NCI-H226 (cell line): Measurements from ENCODE around the gene GAB3.
A peak's percentile ranks its signal among the peaks of the same experiment; 100 is the strongest.

ENCODE experiments used
- DNase-seq: peaks from one replicate; pipeline ENCODE4 v3.0.0-alpha.2; 2015

The GAB3 gene, protein sequence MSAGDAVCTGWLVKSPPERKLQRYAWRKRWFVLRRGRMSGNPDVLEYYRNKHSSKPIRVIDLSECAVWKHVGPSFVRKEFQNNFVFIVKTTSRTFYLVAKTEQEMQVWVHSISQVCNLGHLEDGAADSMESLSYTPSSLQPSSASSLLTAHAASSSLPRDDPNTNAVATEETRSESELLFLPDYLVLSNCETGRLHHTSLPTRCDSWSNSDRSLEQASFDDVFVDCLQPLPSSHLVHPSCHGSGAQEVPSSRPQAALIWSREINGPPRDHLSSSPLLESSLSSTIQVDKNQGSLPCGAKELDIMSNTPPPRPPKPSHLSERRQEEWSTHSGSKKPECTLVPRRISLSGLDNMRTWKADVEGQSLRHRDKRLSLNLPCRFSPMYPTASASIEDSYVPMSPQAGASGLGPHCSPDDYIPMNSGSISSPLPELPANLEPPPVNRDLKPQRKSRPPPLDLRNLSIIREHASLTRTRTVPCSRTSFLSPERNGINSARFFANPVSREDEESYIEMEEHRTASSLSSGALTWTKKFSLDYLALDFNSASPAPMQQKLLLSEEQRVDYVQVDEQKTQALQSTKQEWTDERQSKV

DNA sequence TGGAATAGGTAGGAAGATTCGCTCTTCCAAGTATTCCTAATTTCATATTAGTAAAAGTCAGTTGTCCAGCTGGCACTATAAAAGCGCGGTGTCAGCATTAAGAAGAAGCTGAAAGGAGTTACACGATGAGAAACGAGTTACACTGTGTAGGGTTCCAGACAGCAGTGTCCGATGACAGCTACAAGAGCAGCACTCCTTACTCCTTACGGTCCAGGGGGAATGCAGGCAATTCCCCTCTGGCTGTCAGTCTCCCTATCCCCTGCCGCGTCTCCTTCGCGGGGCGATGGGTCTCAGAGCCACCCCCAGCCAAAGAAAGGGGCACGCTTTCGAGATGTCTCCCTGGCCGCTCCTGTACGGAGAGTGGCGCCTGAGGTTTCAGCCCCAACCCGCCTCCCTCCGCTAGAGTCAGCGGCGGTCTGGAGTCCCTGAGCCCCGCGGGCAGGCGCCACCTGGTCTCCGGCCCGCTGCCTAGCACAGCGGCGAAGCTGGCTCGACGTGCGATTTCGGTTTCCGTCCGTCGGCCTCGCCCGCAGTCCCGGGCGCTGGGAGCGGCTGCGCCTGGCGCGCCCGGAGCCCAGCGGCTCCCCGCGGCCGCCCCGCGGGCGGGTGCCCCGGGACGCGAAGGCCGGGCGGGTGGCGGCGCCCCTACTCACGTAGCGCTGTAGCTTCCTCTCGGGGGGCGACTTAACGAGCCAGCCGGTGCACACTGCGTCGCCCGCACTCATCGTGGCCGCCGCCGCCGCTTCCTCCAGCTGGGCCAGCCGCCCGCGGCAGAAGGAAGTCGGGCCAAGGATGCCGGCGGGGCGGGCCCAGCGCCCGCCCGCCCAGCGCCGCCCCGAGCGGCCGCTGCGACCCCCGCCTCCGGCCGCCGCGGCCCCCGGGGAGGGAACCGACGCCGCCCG lies at the start of gene GAB3:
GAB3 (minus strand) TSS at position 777 of the 902 bp plus-strand sequence; CDS start at position 725, 52 bp downstream.
- no peak for DNase-seq

- DNase-seq: no peak
These were observed 48.9 kb upstream of the GAB3 start for GRCh38 chrX:154799556-154800348.

- no peak for DNase-seq
These were observed 46.1 kb upstream of the GAB3 start for GRCh38 chrX:154797006-154797405.

DNA sequence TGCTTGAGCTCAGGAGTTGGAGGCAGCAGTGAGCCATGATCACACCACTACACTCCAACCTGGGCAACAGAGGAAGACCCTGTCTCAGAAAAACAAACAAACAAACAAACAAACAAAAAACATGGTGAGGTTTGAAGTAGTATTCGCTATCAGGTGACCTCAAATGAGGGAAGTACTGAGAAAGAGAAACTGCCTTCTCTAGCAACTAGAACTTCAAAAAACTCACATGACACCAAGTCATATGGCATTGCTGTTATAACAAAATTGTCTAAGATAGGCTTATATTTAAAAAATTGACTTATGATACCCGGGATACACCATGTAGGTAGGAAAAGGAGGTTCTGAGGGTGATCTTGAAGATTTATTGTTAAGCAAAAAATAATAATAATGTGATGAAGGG lies 44.1 kb upstream of the GAB3 start:
- no peak for DNase-seq

DNA sequence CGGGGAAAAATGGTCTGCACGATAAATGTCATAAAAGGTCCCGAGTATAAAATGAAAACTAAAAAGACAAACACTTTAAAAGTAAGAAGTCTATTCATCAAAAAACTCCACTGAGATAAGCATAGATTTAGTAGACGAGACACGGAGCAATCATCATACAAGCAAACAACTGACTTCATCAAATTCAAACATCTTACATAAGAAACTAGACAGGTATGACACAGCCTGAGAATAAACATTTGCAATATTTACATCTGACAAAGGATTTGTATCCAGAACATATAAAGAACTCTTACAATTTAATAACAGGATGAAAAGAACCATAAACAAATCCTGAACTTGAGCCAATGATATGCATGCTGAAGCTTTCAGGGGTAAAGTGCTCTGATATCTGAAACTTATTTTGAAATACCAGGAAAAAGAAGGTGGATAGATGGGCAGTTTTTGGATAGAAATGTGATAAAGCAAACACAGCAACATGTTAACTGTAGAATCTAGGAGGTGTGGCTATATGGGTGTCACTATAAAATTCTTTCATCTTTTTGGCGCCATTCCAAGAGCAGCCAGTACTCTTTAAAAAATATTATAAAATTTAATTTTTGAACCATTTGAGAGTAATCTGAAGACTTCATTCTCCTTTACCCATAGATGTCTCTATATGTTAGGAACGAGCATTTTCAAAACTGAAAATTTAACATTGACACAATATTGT lies 42.4 kb upstream of the GAB3 start:
- DNase-seq: no peak

DNA sequence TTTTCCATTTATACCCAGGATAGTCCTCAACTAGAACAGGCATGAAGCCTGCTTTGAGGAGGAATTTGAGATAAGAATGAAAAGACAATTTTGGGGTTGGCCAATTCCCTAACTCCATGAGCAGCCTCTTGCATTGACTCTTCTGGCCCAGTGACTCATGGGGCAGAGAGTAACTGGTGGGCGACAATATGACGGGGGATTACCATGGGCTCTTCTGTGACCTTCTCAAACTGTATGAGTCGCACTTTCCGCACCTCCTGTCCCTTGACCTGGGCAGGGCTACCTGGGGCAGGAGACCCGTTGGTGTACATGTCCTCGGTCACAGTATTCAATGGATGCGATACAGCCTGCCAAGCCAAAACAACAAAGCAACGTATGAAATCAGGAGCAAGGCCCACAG lies 41.1 kb upstream of the GAB3 start:
- no peak for DNase-seq

- DNase-seq: no peak
These were observed 40.6 kb upstream of the GAB3 start for GRCh38 chrX:154791467-154791866.

- no peak for DNase-seq
These were observed 34.8 kb upstream of the GAB3 start for GRCh38 chrX:154785716-154786115.

GRCh38 chrX:154784149-154784995 lies 33.5 kb upstream of the GAB3 start:
- DNase-seq: no peak

- no peak for DNase-seq
These were observed 30.1 kb upstream of the GAB3 start for GRCh38 chrX:154780968-154781367.

- DNase-seq: no peak
These were observed 28.4 kb upstream of the GAB3 start for GRCh38 chrX:154779261-154779660.

DNA sequence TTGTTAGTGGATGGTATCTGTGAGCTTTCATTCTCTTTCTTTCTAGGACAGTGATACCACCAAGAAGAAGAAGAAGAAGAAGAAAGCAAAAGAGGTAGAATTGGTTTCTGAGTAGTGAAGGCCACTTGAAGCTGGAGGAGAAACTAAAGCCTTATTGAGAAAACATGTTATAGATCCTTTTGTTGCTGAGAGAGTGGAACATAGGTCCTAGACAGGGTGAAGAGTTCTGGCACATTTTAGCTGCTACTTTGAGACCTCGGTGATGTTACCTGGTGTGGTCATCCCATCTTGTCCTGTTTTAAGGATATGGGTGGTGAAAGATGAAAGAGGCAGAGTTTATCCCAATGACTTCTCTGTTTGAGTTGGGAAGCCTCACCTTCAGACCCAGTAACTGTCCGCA lies 25.9 kb upstream of the GAB3 start:
- DNase-seq: no peak

DNA sequence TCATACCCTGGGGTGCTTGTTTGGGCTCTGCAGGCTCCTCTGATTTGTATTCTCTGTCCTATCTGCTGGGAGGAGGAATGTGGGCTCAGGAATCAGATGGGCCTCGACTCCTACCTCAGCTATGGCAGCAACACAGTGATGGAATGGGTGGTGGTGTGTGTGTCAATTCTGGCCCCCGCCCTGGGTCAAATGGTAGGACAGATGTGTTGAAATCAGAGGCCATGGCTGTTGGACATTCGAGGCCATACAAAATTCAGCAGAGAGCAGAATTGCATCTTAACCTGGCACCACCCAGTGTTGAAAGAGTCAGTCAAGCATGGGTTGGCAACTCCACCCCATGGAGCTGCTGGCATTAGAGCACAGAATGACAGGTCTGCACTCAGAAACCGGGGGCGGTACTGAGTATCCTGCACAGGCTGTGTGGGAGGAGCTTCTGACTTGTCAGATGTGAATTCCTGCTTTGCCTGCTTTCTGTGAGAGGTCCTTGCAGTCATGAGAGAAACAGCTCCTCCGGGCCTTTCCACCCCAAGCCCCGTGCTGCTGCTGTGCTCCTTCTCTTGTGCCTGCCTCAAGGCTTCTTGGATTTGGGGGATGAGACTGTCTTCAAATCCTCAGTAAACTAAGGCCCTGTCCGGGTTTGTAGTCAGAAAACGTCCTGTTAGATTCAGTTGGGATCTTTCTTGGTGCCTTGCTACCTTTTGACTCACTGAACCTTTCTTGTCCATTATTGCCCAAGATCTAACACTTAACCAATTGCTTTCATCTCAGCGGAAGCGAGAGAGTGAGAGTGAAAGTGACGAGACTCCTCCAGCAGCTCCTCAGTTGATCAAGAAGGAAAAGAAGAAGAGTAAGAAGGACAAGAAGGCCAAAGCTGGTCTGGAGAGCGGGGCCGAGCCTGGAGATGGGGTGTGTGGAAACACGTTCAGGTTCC lies 24.8 kb upstream of the GAB3 start:
- DNase-seq: peak; percentile 59

DNA sequence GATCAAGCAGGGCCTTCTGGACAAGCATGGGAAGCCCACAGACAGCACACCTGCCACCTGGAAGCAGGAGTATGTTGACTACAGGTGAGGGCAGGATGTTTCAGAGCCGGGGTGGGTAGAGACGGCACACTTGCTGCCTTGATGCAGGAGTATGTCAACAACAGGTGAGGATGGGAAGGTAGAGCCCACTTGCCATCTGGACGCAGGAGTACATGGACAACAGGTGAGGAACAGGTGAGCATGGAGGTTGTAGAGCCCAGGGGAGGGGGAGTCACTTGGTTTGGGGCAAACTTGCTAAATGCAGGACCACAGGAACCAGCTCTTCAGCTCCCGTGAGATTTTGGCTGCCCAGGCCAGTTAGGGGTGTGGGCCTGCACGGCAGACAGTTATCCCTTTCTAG lies 23.7 kb upstream of the GAB3 start:
- DNase-seq: no peak

DNA sequence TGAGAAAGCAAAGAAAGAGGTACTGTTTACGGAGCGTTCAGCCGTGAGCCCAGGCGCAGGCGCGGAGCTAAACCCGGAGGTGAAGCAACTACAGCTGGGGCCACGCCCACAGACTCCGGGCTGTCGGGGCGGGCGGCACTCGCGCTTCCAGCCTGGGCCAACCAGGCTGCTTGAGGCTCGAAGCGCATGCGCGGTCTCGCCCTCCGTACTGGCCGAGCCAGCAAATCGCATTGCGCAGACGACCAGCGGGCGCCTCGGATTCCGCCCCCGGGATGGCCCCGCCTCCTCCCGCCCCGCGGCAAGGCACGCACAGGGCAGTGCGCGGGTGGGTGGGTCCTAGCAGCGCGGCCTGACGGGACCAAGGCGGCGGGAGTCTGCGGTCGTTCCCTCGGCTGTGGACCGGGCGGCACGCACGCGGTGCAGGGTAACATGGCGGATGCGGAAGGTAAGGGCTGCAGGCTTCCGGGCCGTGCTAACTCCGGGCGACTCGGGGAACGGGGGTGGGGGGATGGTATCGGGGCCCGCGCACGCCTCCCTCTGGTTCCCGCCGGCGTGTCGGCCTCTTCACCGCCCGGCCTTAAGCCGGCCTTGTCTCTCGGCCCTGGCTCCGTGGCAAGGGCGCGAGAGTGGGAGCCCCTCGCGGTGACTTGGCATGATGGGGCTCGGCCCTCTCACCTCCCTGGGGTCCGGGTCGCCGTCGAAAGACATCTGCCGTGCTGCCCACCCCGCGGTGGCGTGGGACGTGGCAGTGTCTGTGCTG lies 11.8 kb upstream of the GAB3 start, which contains the start of gene DKC1:
DKC1 (plus strand) TSS at position 328 of the 760 bp plus-strand sequence; CDS start at position 430, 102 bp downstream.
- peak; percentile 92 for DNase-seq

DNA sequence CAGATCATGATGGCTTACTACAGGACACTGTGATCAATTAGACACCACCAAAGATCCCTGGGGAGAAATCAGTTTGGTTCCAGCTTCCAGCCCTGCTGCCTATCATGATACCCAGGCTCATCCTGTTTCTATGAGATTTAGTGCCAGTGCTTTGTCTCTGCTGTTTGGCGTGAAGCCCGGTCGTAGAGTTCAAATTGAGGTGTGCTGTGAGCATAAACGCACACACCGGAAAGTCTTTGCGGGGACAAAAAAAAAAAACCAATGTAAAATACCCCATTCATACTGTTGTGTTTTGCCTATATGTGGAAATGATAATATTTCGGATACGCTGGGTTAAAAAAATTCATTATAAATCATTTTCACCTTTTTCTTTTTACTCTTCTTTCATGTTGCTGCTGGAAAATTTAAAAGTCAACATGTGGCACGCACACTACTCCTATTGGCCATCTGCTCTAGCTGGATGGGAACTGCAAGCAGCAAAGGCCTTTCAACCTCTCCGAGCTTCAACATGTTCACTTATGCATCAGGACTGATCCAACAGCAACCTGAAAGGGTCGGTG lies 11.2 kb upstream of the GAB3 start:
- no peak for DNase-seq

GRCh38 chrX:154758696-154759095 lies 7.8 kb upstream of the GAB3 start:
- no peak for DNase-seq

DNA sequence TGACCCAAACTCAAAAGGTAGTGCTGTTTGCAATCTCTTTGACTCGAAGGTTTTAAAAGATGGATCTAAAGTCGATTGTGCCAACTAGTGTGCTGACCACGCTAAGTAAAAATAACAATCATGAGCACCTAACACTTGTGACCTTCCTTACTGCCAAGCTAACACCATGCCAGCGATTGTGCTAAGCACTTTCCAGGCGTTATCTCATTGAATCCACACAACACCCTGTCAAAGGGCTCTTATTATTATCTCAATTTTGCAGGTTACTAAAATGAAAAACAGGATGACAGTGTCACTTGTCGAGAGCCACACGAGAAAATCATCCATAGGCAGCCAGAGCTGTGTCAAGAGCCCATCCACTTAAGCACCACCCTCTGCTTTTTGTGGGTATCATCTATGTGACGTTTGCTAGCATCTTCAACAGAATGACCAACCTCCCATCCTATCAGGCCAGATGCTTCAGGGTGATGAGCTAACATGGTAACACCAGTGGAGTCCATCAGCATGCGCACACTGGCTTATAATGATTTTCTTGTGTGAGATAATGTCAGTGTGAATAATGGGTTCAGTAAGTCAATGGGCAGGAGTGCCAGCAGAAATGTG lies 893 bp upstream of the GAB3 start:
- DNase-seq: no peak
